Measurements from ENCODE around the gene RAB7A. TPM values are rescaled to one million over a fixed set of nuclear protein-coding genes. Genes with fewer than 3 reads are reported as not detected.

The RAB7A gene
- total and polyA plus RNA-seq, 2 of the 4 experiments (the other 2 are of a cell fraction), result 57.0 to 240 TPM

DNA sequence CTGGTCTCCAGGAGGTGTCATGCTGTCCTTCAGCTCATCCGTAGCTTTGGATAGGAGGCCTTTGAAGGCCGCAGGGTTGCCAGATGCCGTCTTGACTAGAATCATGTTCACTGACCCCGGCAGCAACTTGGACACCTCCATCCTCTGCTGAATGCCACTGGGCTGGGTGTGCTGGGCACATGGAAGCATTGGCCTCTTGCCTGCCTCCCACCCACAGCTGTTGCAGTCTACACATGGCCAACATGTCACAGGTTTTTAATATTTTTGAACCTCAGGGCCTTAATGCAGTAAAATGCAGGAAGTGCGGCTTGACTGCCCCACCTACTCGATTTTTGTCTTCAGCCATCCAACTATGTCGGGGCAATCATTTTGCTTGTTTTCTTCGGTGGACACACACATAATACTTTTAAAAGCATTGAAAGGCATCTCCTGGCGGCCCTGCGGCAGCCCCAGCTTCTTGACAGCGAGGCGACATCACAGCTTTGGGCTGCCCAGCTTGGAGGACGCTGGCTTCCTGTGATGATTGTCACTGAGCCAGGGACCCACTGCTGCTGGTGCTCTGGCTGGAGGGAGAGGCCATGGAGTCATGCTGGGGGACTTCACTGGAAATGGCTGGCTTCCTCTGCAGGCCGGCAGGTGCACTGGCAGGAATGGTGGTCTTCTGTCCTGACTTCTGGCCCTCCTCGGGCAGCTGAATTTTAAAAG, 121.8 kb downstream of the RAB7A start:
- no peak overlapping the region for H3K14ac ChIP-seq (replicated peaks; ENCODE audit: low read depth, low read length)
- H2BK20ac ChIP-seq (ENCODE audit: low read depth, low read length), result no peak overlapping the region
- H3K9me3 ChIP-seq (ENCODE audit: control insufficient read depth, insufficient read depth, low read length), result no peaks in the 10 kb centered on the region
- no peak overlapping the region for H2BK15ac ChIP-seq (ENCODE audit: low read depth, low read length)
- H3K23ac ChIP-seq (ENCODE audit: low read depth, low read length), result no peak overlapping the region
- no peaks in the 10 kb centered on the region for H4K20me1 ChIP-seq (ENCODE audit: insufficient read depth, low read length)
- no TSS peak for BruUV-seq (replicated peaks)
- no peak overlapping the region for H4K8ac ChIP-seq (ENCODE audit: low read depth in 2 of 2, low read length in 2 of 2)
- 75% methylated on average over 12 of the region's 15 CpGs; no CpG with 5 or more reads in 1 of the 2 experiments for WGBS, 2 experiments (ENCODE audit: extremely low coverage in 2 of 2, insufficient read length in 1 of 2)
- intact Hi-C loops (cut with micrococcal nuclease) (no loop called here), in situ Hi-C loops (cut with MboI; ENCODE audit: low sequenced_read_pairs) (no loop called here), dilution Hi-C loops (cut with HindIII; ENCODE audit: low sequenced_read_pairs, unreplicated experiment) (no loop called here)
- no peak overlapping the region for H3K18ac ChIP-seq (ENCODE audit: low read depth, low read length)
- ATAC-seq (ENCODE audit: low read depth), result no peak
- H2BK120ac ChIP-seq (ENCODE audit: low read depth, low read length), result no peak overlapping the region
- H3K9me1 ChIP-seq (ENCODE audit: insufficient read depth, low read length), result no peaks in the 10 kb centered on the region
- no peak overlapping the region for H3K9ac ChIP-seq (ENCODE audit: low read depth, low read length)
- H3K36me3 ChIP-seq (ENCODE audit: control insufficient read depth, insufficient read depth, low read length), result no peaks in the 10 kb centered on the region
- no peak overlapping the region for H4K5ac ChIP-seq (ENCODE audit: low read depth, low read length)
- DNase-seq, result no peak
- no peaks in the 10 kb centered on the region for H3K79me1 ChIP-seq (ENCODE audit: low read depth in 1 of 2, low read length in 2 of 2)
- H3K27ac ChIP-seq (ENCODE audit: insufficient read depth, low read length), result no peak overlapping the region
- H2BK5ac ChIP-seq (ENCODE audit: low read depth, low read length, poor library complexity, severe bottlenecking), result no peak overlapping the region
- ChIA-PET POLR2A (ENCODE audit: unreplicated experiment) (no interaction called here), CTCF (no interaction called here)
- TF ChIP-seq CEBPB (IDR thresholded peaks at IDR 0.05; ENCODE audit: low read depth, low read length), result no peak
- no peak for TF ChIP-seq NFE2L2 (IDR thresholded peaks at IDR 0.05; ENCODE audit: low read depth, low read length)
- no peak for TF ChIP-seq BHLHE40 (IDR thresholded peaks at IDR 0.05; ENCODE audit: low read depth, low read length)
- no peak for TF ChIP-seq RCOR1 (IDR thresholded peaks at IDR 0.05; ENCODE audit: insufficient replicate concordance, low read length)
- no peak for TF ChIP-seq FOS (IDR thresholded peaks at IDR 0.05; ENCODE audit: low read depth, low read length)
- no peak for TF ChIP-seq MXI1 (IDR thresholded peaks at IDR 0.05; ENCODE audit: borderline replicate concordance, low read depth, low read length)
- TF ChIP-seq CHD1 (IDR thresholded peaks at IDR 0.05; ENCODE audit: low read depth, low read length), result no peak
- TF ChIP-seq, protein P1, sequence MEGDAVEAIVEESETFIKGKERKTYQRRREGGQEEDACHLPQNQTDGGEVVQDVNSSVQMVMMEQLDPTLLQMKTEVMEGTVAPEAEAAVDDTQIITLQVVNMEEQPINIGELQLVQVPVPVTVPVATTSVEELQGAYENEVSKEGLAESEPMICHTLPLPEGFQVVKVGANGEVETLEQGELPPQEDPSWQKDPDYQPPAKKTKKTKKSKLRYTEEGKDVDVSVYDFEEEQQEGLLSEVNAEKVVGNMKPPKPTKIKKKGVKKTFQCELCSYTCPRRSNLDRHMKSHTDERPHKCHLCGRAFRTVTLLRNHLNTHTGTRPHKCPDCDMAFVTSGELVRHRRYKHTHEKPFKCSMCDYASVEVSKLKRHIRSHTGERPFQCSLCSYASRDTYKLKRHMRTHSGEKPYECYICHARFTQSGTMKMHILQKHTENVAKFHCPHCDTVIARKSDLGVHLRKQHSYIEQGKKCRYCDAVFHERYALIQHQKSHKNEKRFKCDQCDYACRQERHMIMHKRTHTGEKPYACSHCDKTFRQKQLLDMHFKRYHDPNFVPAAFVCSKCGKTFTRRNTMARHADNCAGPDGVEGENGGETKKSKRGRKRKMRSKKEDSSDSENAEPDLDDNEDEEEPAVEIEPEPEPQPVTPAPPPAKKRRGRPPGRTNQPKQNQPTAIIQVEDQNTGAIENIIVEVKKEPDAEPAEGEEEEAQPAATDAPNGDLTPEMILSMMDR (conservative IDR thresholded peaks at IDR 0.05; ENCODE audit: low read depth, low read length), result no peak
- no peak for TF ChIP-seq SMC3 (IDR thresholded peaks at IDR 0.05; ENCODE audit: low read depth, low read length)
- no peak for TF ChIP-seq MAZ (IDR thresholded peaks at IDR 0.05; ENCODE audit: borderline replicate concordance, low read depth, low read length)
- no peak overlapping the region for H4K91ac ChIP-seq (ENCODE audit: insufficient read depth, low read depth, low read length)
- no peak overlapping the region for H3K4me2 ChIP-seq (ENCODE audit: low read depth, low read length)
- H3K27me3 ChIP-seq (ENCODE audit: control insufficient read depth, insufficient read depth, low read length), result peaks cover 1% of the 10 kb centered on the region; the same call in 1 of the 2 replicates
- peaks cover 6% of the 10 kb centered on the region; the same call in 1 of the 2 replicates for H3K4me1 ChIP-seq (ENCODE audit: control insufficient read depth, insufficient read depth, low read length)
- H2AK5ac ChIP-seq (ENCODE audit: low read depth, low read length), result no peak overlapping the region
- no peak overlapping the region for H3K4me3 ChIP-seq (ENCODE audit: insufficient read depth, low read depth, low read length)
- no peak overlapping the region for H2AK9ac ChIP-seq (replicated peaks; ENCODE audit: low read depth, low read length, poor library complexity)
- H2AFZ ChIP-seq (replicated peaks; ENCODE audit: low read length, poor library complexity), result no peak overlapping the region
- no peak overlapping the region for H3K56ac ChIP-seq (ENCODE audit: extremely low read depth, insufficient read depth, low read length)
- H3K4ac ChIP-seq (ENCODE audit: low read depth, low read length), result no peak overlapping the region
